GM21528 (cell line): ENCODE results near the gene CBLB.

Source experiments
- ATAC-seq: cut with Tn5 transposase; IDR thresholded peaks from one replicate; pipeline ENCODE4 v1.9.1; 2021; ENCODE audit warnings: mild to moderate bottlenecking, moderate library complexity; ENCODE audit not compliant: unreplicated experiment, low FRiP score

Gene CBLB

DNA sequence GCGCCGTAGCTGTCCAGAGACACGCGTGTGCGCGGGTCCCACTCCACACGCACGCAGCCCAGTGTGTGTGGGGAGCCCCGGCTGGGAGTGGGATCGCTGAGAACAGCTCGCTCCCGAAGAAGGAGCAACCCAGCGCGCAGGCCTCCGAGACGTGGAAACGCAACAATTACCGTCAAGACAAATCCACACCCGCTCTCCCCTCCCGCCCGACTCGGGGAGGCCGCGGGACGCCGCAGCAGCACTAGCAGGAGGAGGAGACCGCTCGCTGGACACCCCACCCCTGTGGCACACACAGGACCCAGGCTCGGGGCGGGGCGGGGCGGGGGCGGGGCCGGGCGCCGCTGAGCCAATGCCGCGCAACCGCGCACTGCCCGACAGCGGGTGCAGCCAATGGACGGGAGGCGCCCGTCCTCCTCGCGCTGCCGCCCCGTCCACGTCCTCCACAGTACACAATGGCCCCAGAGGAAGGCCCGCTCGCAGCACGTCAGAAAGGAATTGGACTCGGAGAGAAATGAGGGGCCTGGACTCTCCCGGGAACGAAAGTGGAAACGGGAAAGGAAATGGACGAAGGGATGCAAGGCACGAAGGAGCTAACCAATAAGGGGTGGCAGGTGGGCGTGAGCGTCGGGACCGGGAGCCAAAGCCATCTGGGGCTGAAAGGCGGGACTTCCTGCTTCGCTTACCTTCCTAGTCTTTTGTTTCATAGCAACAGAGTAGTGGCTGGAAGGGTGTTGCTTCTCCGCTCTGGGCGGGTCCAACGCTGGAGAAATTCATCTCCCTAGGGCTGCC, at the start of gene CBLB:
Gene CBLB (minus strand): TSS at position 271 of the 789 bp plus-strand sequence. CDS start 1,435 bp downstream, outside the sequence.
- ATAC-seq = peak; percentile 91

DNA sequence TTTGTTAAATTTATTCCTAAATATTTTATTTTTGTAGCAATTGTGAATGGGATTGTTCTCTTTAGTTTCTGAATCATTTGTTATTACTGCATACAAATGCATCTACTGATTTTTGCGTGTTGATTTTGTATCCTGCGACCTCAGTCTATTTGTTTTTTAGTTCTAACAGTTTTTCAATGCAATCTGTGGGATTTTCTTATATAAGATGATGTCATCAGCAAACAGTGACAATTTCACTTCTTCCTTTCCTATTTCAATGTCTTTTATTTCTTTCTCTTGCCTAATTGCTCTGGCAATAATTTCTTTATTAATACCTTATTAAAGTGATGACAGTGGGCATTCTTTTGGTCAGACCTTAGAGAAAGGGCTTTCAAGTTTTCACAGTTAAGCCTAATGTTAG, 48.0 kb upstream of the CBLB start:
- ATAC-seq = no peak

DNA sequence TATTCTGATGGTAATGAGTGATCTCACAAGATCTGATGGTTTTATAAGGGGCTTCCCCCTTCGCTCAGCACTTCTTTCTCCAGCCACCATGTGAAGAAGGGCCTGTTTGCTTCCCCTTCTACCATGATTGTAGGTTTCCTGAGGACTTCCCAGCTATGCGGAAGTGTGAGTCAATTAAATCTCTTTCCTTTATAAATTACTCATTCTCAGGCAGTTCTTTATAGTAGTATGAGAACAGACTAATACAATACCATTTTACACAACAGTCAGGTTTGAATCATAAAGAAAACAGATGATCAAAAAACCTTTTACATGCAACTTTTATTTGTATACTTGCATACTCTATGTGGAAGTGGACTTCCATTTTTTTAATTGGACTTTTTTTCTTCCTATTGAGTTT, 46.7 kb upstream of the CBLB start:
- ATAC-seq = no peak

GRCh38 chr3:105913616-105914015, 44.8 kb upstream of the CBLB start:
- no peak for ATAC-seq

DNA sequence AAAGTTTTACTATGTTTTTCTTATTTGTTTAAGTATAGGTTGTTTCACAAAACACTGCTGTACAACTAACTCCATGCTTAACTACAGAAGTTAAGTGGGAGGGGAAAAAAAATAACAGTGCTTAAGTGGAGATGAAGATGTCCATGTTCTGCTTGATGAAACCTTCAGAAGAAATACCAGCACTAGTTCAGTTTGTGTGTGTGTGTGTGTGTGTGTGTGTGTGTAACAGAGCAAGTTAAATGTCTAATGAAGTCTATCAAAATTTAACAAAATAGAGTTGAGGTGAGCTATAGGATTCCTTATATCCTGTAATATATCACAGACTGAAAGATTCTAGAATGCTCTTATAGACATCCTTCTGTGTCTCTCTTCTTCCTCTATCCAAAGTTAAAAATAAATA, 44.1 kb upstream of the CBLB start:
- no peak for ATAC-seq

GRCh38 chr3:105911496-105911895, 42.7 kb upstream of the CBLB start:
- no peak for ATAC-seq

GRCh38 chr3:105907777-105908176, 39.0 kb upstream of the CBLB start:
- ATAC-seq = no peak

- no peak for ATAC-seq
These were observed 38.0 kb upstream of the CBLB start for GRCh38 chr3:105906836-105907235.

DNA sequence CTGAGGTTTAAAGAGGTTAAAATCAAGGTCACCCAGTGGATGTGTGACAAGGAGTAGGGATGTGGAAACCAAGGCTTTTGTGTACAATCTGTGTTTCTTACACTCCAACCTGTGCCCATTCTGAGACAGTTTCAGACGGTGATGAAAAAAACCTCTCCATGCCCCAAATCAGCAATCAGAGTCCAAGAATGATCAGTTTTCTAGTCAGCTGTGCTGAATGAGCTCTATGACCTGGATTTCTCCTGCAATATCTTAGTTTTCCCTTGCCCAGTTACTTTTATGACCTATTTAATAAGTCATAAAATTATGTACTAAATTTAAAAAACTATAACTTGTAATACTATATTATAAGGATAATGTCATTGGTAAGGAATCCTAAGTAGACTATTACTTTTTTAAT, 37.5 kb upstream of the CBLB start:
- no peak for ATAC-seq

DNA sequence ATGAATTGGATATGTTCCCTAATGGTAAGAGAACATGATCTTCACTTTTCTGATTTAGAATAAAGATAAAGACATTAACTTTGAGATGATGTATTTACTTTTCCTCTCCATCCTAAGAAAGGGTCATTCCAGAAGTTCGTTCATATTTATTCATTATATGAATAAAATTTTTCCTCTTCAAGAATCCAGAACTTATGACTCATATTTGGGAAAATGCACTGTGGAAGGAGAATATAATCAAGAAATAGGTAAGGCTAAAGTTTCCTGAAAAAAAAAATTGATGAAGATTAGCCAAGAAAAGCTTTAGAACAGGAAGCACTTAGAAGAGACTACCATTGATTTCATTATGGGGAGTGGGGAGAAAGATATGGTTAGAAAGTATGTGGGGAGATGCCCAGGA, 36.5 kb upstream of the CBLB start:
- ATAC-seq = no peak

- no peak for ATAC-seq
These were observed 36.0 kb upstream of the CBLB start for GRCh38 chr3:105904678-105905284.

- no peak for ATAC-seq
These were observed 35.4 kb upstream of the CBLB start for GRCh38 chr3:105904251-105904650.

DNA sequence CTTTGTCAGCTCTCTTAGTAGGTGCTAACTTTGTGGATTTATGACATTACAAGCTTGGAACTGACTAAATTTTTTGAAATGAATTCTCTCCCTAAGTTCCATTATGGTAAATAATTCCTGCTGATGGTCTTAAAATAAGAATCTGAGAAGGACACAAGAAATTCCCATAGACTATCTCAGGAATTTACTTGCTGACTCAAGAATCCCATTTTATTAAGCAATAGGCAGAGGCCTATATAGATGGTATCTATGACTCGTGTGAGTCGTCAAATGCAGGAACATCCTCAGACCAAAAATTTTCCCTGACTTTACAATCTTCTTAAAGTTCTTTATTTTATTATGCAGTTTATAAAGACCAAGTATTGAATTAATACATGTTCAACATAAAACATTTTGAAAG, 30.7 kb upstream of the CBLB start:
- ATAC-seq = no peak

DNA sequence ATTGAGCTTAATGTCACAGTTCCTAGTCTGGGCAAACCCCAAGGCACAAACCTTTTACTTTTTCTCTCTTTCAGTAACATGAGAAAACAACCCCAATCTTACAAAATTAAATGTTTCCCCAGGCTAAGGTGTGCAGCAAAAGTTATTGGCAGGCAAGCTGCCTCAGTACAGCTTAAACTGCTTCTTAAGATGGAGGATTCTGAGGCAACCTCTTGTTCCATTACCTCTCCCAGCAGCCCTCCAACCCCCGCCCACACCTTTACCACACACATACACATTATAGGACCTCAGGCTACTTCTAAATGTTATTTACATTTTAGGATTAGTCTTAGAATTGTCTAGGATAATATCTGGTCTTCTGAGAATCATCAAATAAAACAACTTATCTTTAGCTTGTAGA, 22.3 kb upstream of the CBLB start:
- no peak for ATAC-seq

- ATAC-seq = no peak
These were observed 20.1 kb upstream of the CBLB start for GRCh38 chr3:105888621-105889579.

GRCh38 chr3:105885256-105885655, 16.4 kb upstream of the CBLB start:
- ATAC-seq = no peak

- no peak for ATAC-seq
These were observed 15.1 kb upstream of the CBLB start for GRCh38 chr3:105883798-105884377.

DNA sequence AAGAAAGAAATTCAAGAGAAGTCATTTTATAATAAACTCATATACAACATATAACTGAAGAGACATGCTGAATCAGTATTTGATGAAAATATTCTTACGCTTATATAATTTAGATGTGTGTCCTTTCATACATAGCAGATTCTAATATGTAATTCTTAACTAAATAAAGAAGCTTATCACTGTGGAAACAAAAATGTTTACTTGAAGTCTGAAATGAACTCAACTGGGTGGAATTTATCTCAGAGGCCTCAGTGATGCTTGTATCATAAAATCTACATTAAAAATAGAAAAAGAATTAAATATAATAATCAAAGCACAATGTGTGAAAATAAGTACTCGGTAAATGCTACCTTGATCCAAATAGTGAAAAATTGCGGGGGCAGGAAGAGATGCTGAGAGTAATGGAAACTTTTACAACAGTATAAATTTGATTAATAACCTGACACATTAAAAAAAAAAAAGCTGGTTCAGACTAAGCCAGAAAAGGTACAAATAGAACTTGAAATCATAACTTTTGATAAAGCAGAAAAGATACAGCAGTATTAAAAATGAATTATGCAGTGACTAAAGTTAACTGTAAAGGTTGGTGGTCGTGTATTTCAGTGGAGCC, 12.0 kb upstream of the CBLB start:
- ATAC-seq = no peak

GRCh38 chr3:105878061-105878460, 9.2 kb upstream of the CBLB start:
- ATAC-seq = no peak

DNA sequence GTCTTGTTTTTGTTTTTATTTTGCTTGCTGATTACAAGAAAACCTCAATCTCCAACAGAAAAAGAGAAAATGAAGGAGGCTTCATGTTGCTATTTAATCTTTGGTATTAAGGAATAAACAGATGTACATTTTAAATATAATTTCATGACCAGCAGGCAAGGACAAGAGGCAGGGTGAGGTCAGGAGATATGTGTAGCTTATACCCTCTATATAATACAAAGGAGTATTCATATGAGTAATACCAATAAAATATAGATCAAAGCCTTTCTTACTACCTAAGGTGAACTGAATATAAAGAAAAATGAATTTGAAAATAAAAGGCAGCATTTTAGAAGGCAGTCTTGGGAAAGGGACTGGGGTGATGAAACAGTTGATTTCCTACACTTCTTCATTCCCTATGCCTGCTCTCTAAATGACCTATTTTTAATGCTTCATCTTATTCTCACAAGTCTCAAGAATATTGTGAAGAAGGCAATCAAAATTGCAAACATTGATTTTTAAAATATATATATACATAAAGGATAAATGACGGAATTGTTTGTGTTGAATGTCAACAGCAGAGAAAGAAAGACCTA, 8.6 kb upstream of the CBLB start:
- no peak for ATAC-seq
